ENCODE results near the gene ZNF273. TPM values are rescaled to one million over a fixed set of nuclear protein-coding genes. Genes with fewer than 3 reads are reported as not detected.

Gene ZNF273
- polyA plus RNA-seq, 1 donor from 2014 or later: 21.7 TPM

DNA sequence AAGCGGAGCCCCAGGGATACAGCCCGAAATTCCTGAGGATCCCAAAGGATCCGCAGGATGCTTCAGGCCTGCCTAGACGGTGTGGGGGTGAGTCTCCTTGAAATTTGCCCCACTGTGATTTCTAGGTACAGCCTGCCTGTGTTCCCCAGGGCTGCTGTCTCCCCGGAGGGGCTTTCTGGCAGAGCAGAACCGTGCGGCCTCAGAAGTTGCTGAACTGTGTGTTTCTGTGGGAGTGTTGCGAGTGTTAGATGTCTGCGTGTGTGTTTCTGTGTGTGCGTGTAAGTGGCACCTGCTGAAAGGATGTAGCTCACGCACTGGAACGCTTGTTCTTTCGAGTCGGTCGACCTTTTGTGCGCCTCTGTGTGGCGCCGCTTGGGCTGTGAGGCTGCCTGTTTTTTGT lies 27.8 kb upstream of the ZNF273 start:
- Histone ChIP-seq H3F3A (ENCODE audit: insufficient read depth, low read length, poor library complexity, severe bottlenecking) (no peaks in the 10 kb centered on the region), H2AFZ (ENCODE audit: low read depth, low read length) (no peak overlapping the region), H3K4me2 (ENCODE audit: low read length) (no peak overlapping the region), H3K4me3 (ENCODE audit: low read length) (no peak overlapping the region), H3K27me3 (ENCODE audit: insufficient read depth, low read depth, low read length) (no peaks in the 10 kb centered on the region), H3K79me2 (replicated peaks; ENCODE audit: insufficient read depth, low read length) (no peaks in the 10 kb centered on the region), H3K27ac (ENCODE audit: low read length) (no peak overlapping the region), H4K20me1 (ENCODE audit: insufficient read depth) (no peaks in the 10 kb centered on the region), H3K9ac (ENCODE audit: low read length) (no peak overlapping the region), H3K9me3 (ENCODE audit: low read length) (peaks cover 20% of the 10 kb centered on the region), H3K9me2 (ENCODE audit: insufficient read depth, low read length) (no peaks in the 10 kb centered on the region), H3K36me3 (ENCODE audit: insufficient read depth, low read length) (no peaks in the 10 kb centered on the region)
- TF ChIP-seq, protein P1, sequence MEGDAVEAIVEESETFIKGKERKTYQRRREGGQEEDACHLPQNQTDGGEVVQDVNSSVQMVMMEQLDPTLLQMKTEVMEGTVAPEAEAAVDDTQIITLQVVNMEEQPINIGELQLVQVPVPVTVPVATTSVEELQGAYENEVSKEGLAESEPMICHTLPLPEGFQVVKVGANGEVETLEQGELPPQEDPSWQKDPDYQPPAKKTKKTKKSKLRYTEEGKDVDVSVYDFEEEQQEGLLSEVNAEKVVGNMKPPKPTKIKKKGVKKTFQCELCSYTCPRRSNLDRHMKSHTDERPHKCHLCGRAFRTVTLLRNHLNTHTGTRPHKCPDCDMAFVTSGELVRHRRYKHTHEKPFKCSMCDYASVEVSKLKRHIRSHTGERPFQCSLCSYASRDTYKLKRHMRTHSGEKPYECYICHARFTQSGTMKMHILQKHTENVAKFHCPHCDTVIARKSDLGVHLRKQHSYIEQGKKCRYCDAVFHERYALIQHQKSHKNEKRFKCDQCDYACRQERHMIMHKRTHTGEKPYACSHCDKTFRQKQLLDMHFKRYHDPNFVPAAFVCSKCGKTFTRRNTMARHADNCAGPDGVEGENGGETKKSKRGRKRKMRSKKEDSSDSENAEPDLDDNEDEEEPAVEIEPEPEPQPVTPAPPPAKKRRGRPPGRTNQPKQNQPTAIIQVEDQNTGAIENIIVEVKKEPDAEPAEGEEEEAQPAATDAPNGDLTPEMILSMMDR (IDR thresholded peaks at IDR 0.05; ENCODE audit: poor library complexity, severe bottlenecking): no peak
- TF ChIP-seq EP300 (conservative IDR thresholded peaks at IDR 0.05; ENCODE audit: poor library complexity, severe bottlenecking) (no peak), POLR2AphosphoS5 (IDR thresholded peaks at IDR 0.05) (no peak), SMC3 (conservative IDR thresholded peaks at IDR 0.05; ENCODE audit: poor library complexity) (no peak), TAF1 (IDR thresholded peaks at IDR 0.05; ENCODE audit: low read depth) (no peak), RAD21 (conservative IDR thresholded peaks at IDR 0.05) (no peak), EZH2 (IDR thresholded peaks at IDR 0.05; ENCODE audit: borderline replicate concordance, insufficient read depth, low read length, poor library complexity, severe bottlenecking) (no peak), MXI1 (conservative IDR thresholded peaks at IDR 0.05; ENCODE audit: poor library complexity, severe bottlenecking) (no peak)
- TF ChIP-seq, protein P2, sequence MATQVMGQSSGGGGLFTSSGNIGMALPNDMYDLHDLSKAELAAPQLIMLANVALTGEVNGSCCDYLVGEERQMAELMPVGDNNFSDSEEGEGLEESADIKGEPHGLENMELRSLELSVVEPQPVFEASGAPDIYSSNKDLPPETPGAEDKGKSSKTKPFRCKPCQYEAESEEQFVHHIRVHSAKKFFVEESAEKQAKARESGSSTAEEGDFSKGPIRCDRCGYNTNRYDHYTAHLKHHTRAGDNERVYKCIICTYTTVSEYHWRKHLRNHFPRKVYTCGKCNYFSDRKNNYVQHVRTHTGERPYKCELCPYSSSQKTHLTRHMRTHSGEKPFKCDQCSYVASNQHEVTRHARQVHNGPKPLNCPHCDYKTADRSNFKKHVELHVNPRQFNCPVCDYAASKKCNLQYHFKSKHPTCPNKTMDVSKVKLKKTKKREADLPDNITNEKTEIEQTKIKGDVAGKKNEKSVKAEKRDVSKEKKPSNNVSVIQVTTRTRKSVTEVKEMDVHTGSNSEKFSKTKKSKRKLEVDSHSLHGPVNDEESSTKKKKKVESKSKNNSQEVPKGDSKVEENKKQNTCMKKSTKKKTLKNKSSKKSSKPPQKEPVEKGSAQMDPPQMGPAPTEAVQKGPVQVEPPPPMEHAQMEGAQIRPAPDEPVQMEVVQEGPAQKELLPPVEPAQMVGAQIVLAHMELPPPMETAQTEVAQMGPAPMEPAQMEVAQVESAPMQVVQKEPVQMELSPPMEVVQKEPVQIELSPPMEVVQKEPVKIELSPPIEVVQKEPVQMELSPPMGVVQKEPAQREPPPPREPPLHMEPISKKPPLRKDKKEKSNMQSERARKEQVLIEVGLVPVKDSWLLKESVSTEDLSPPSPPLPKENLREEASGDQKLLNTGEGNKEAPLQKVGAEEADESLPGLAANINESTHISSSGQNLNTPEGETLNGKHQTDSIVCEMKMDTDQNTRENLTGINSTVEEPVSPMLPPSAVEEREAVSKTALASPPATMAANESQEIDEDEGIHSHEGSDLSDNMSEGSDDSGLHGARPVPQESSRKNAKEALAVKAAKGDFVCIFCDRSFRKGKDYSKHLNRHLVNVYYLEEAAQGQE (IDR thresholded peaks at IDR 0.05; ENCODE audit: borderline replicate concordance): no peak

DNA sequence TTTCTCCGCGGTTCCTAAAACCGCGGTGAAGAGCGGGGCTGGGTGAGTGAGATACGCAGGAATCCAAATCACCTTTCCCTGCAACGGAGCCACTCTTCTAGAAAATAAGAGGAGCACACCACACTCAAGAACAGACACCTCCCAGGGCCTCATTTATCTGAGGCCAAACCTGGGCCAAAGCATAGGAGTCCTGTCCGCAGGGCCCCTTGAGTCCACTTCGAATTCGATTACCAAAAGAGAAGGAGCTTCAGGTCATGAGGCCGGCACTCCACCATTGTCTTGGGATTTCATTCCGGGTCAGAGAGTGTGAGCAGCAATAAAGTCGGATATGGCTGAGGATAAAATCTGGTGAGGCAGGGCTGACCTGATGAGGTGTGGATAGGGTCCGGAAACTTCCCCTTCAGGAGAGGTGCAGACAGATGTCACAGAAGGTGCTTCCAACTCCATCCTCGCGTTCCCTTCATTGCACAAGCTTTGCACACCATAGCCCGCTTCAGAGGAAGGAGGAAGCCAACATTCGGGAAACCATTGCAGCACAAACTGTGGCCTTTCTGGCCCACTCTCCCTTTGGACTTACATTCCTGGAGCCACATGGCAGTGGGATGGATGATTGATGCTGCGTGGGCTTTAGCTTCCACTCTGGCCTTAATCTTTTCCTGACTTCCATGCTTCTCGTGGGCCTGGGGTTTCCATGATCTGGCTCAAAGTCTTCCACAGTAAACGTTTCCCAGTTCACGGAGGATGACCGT lies 27.2 kb upstream of the ZNF273 start:
- no peak overlapping the region for H2AFZ ChIP-seq (ENCODE audit: low read depth, low read length)
- no peaks in the 10 kb centered on the region for H4K20me1 ChIP-seq (ENCODE audit: insufficient read depth)
- no peak overlapping the region for H3K9ac ChIP-seq (ENCODE audit: low read length)
- H3K79me2 ChIP-seq (replicated peaks; ENCODE audit: insufficient read depth, low read length): no peaks in the 10 kb centered on the region
- H3K27ac ChIP-seq (ENCODE audit: low read length): no peak overlapping the region
- no peaks in the 10 kb centered on the region for H3K27me3 ChIP-seq (ENCODE audit: insufficient read depth, low read depth, low read length)
- no peak overlapping the region for H3K4me3 ChIP-seq (ENCODE audit: low read length)
- TF ChIP-seq EP300 (conservative IDR thresholded peaks at IDR 0.05; ENCODE audit: poor library complexity, severe bottlenecking) (no peak), MXI1 (conservative IDR thresholded peaks at IDR 0.05; ENCODE audit: poor library complexity, severe bottlenecking) (no peak), EZH2 (IDR thresholded peaks at IDR 0.05; ENCODE audit: borderline replicate concordance, insufficient read depth, low read length, poor library complexity, severe bottlenecking) (no peak), RAD21 (conservative IDR thresholded peaks at IDR 0.05) (no peak), SMC3 (conservative IDR thresholded peaks at IDR 0.05; ENCODE audit: poor library complexity) (no peak), TAF1 (IDR thresholded peaks at IDR 0.05; ENCODE audit: low read depth) (no peak), POLR2AphosphoS5 (IDR thresholded peaks at IDR 0.05) (no peak)
- TF ChIP-seq, protein P2 (IDR thresholded peaks at IDR 0.05; ENCODE audit: borderline replicate concordance): no peak
- TF ChIP-seq, protein P1 (IDR thresholded peaks at IDR 0.05; ENCODE audit: poor library complexity, severe bottlenecking): no peak
- H3K36me3 ChIP-seq (ENCODE audit: insufficient read depth, low read length): no peaks in the 10 kb centered on the region
- no peaks in the 10 kb centered on the region for H3K9me2 ChIP-seq (ENCODE audit: insufficient read depth, low read length)
- H3F3A ChIP-seq (ENCODE audit: insufficient read depth, low read length, poor library complexity, severe bottlenecking): no peaks in the 10 kb centered on the region
- H3K4me2 ChIP-seq (ENCODE audit: low read length): no peak overlapping the region
- peaks cover 24% of the 10 kb centered on the region for H3K9me3 ChIP-seq (ENCODE audit: low read length)
